CD14-positive monocyte (primary cell): Measurements from ENCODE around the gene UBL5. TPM values are rescaled to one million over a fixed set of nuclear protein-coding genes. Genes with fewer than 3 reads are reported as not detected.

Experiments
- DNase-seq, 3 donors: peaks; one replicate each; pipeline ENCODE4 v3.0.0-alpha.2; 2011 to 2022
- H2AFZ ChIP-seq: 2 replicates; pipeline ENCODE4 v1.6.0; 2012; ENCODE audit warnings: mild to moderate bottlenecking, low read depth, low read length, inconsistent platforms; ENCODE audit not compliant: insufficient read depth, poor library complexity, severe bottlenecking
- H3K27ac ChIP-seq, 2 donors: 1 replicate in 1 of 2; 2 replicates in 1 of 2; pipeline ENCODE4 v1.5.1; 2012 to 2013; ENCODE audit warnings: low read length in 2 of 2, control low read depth in 1 of 2, inconsistent platforms in 1 of 2, low read depth in 1 of 2, mild to moderate bottlenecking in 1 of 2
- H3K27me3 ChIP-seq, 2 donors: one replicate each; pipeline versions ENCODE4 v1.6.0 to v1.6.1; 2011 to 2013; ENCODE audit warnings: low read length in 2 of 2; ENCODE audit not compliant: control insufficient read depth in 2 of 2, insufficient read depth in 2 of 2
- H3K36me3 ChIP-seq, 2 donors: replicated peaks in 1 of 2; 1 replicate in 1 of 2; 2 replicates in 1 of 2; pipeline versions ENCODE4 v1.5.1 to v1.6.1; 2012 to 2013; ENCODE audit warnings: low read length in 2 of 2, control low read depth in 1 of 2, inconsistent platforms in 1 of 2, mild to moderate bottlenecking in 1 of 2; ENCODE audit not compliant: insufficient read depth in 2 of 2, control insufficient read depth in 1 of 2
- H3K4me1 ChIP-seq, 2 donors: 1 replicate in 1 of 2; 2 replicates in 1 of 2; pipeline versions ENCODE4 v1.5.1 to v1.6.1; 2012 to 2013; ENCODE audit warnings: low read length in 2 of 2, control low read depth in 1 of 2, inconsistent platforms in 1 of 2, mild to moderate bottlenecking in 1 of 2, moderate library complexity in 1 of 2; ENCODE audit not compliant: insufficient read depth in 2 of 2, control insufficient read depth in 1 of 2
- H3K4me2 ChIP-seq: replicated peaks from 2 replicates; pipeline ENCODE3; 2012; ENCODE audit warnings: low read length, moderate library complexity, mild to moderate bottlenecking; ENCODE audit not compliant: poor library complexity, severe bottlenecking; ENCODE audit errors: extremely low read depth
- H3K4me3 ChIP-seq, 3 experiments: fragments of 200-600 bp in 1 of 3; sonication (generic) in 1 of 3; replicated peaks in 1 of 3; 1 replicate in 2 of 3; 2 replicates in 1 of 3; pipeline ENCODE4 v1.5.1; 2011 to 2013; ENCODE audit warnings: low read length in 3 of 3, mild to moderate bottlenecking in 3 of 3, control low read depth in 2 of 3, low read depth in 2 of 3, inconsistent platforms in 1 of 3, moderate library complexity in 1 of 3
- H3K79me2 ChIP-seq: 2 replicates; pipeline ENCODE4 v1.6.0; 2012; ENCODE audit warnings: mild to moderate bottlenecking, control low read depth, inconsistent platforms, low read length, moderate library complexity; ENCODE audit not compliant: insufficient read depth
- H3K9ac ChIP-seq: 2 replicates; pipeline ENCODE4 v1.6.0; 2017; ENCODE audit warnings: low read length, mild to moderate bottlenecking; ENCODE audit not compliant: insufficient read depth, poor library complexity, severe bottlenecking
- H3K9me3 ChIP-seq, 2 donors: replicated peaks in 1 of 2; 1 replicate in 1 of 2; 2 replicates in 1 of 2; pipeline versions ENCODE4 v1.5.1 to v1.6.1; 2012 to 2013; ENCODE audit warnings: low read length in 2 of 2, control low read depth in 1 of 2; ENCODE audit not compliant: control insufficient read depth in 1 of 2, insufficient read depth in 1 of 2
- H4K20me1 ChIP-seq: 2 replicates; pipeline ENCODE4 v1.6.0; 2012; ENCODE audit warnings: mild to moderate bottlenecking, low read length, control low read depth, moderate library complexity; ENCODE audit not compliant: insufficient read depth
- H3K27ac Mint-ChIP-seq, 7 donors: one replicate each; pipeline ENCODE4 v1.8.0; 2020; ENCODE audit warnings: mild to moderate bottlenecking in 7 of 7, mixed read lengths in 7 of 7, moderate library complexity in 6 of 7, inconsistent platforms in 2 of 7
- H3K27me3 Mint-ChIP-seq, 3 donors: one replicate each; pipeline ENCODE4 v1.8.0; 2021 to 2022; ENCODE audit warnings: low read depth in 3 of 3, mild to moderate bottlenecking in 3 of 3, mixed read lengths in 3 of 3, moderate library complexity in 3 of 3, inconsistent platforms in 1 of 3
- H3K36me3 Mint-ChIP-seq, 2 donors: one replicate each; pipeline ENCODE4 v1.8.0; 2020; ENCODE audit warnings: mixed read lengths in 2 of 2, inconsistent platforms in 1 of 2, mild to moderate bottlenecking in 1 of 2
- H3K4me1 Mint-ChIP-seq: one replicate; pipeline ENCODE4 v1.8.0; 2020; ENCODE audit warnings: mild to moderate bottlenecking, mixed read lengths
- H3K4me3 Mint-ChIP-seq, 2 donors: one replicate each; pipeline ENCODE4 v1.8.0; 2020; ENCODE audit warnings: mild to moderate bottlenecking in 2 of 2, mixed read lengths in 2 of 2, moderate library complexity in 1 of 2
- H3K9me3 Mint-ChIP-seq, 7 donors: one replicate each; pipeline ENCODE4 v1.8.0; 2020 to 2022; ENCODE audit warnings: mixed read lengths in 7 of 7, mild to moderate bottlenecking in 6 of 7, moderate library complexity in 6 of 7, inconsistent platforms in 2 of 7
- CTCF ChIP-seq: fragments of 200-600 bp; IDR thresholded peaks from one replicate; pipeline ENCODE4 v1.8.0; 2022; ENCODE audit warnings: antibody characterized with exemption, mild to moderate bottlenecking
- WGBS: methylation state at CpG from one replicate; pipeline ENCODE4 v1.1.5; 2013; ENCODE audit warnings: missing lambda C conversion rate; ENCODE audit not compliant: insufficient coverage; 5-methylcytosine and 5-hydroxymethylcytosine counted together
- intact Hi-C, 2 donors: fragments of 100-400 bp; cut with micrococcal nuclease; formaldehyde crosslinking; loops; one replicate each; pipeline versions ENCODE4 v1.15.0 to v1.15.1; 2023
- polyA plus RNA-seq, 3 donors: library from polyadenylated mRNA; depleted of rRNA in 1 of 3; unstranded in 2 of 3; stranded (reverse) in 1 of 3; fragments of 300-500 nt in 2 of 3; fragments of >200 nt in 1 of 3; fragmentation: Illumina TruSeq in 2 of 3; gene quantifications; 1 replicate in 2 of 3; 2 replicates in 1 of 3; pipeline ENCODE4 v1.2.3, GENCODE V29; 2012 to 2021

Gene UBL5
- polyA plus RNA-seq, 3 donors: 713 to 783 (median 728) TPM

- no peak overlapping the region for H3K9ac ChIP-seq
- 89% methylated on average over 12 of the region's 16 CpGs for WGBS
Observed at GRCh38 chr19:9871626-9872338, 44.1 kb downstream of the UBL5 start.

GRCh38 chr19:9872618-9873242, 45.0 kb downstream of the UBL5 start:
- Histone ChIP-seq H3K9me3 (no peaks in the 10 kb centered on the region), H2AFZ (no peak overlapping the region), H3K27me3 (no peaks in the 10 kb centered on the region), H3K9ac (no peak overlapping the region), H3K79me2 (no peaks in the 10 kb centered on the region), H3K4me2 (no peak overlapping the region), H3K27ac (no peak overlapping the region), H3K4me3 (no peak overlapping the region), H3K36me3 (no peaks in the 10 kb centered on the region), H4K20me1 (no peaks in the 10 kb centered on the region), H3K4me1 (no peaks in the 10 kb centered on the region)
- no peak for DNase-seq
- 98% methylated on average over 4 of the region's 8 CpGs for whole genome bisulfite sequencing
- intact Hi-C loops: no loop called here
- Mint-ChIP-seq H3K4me3 (no peak overlapping the region), H3K4me1 (no peaks in the 10 kb centered on the region), H3K27ac (no peak overlapping the region), H3K36me3 (no peaks in the 10 kb centered on the region), H3K27me3 (peaks cover 1 to 11% (median 3%) of the 10 kb centered on the region in 3 donors), H3K9me3 (peaks cover 0 to 2% (median 0%) of the 10 kb centered on the region in 7 donors)
- TF ChIP-seq CTCF: no peak

More at GRCh38 chr19:9871626-9872338, 44.1 kb downstream of the UBL5 start:
- Histone ChIP-seq H2AFZ (no peak overlapping the region), H3K27ac (no peak overlapping the region), H3K4me2 (no peak overlapping the region), H3K79me2 (no peaks in the 10 kb centered on the region), H3K36me3 (no peaks in the 10 kb centered on the region), H3K4me1 (no peaks in the 10 kb centered on the region), H4K20me1 (no peaks in the 10 kb centered on the region), H3K9me3 (no peaks in the 10 kb centered on the region), H3K4me3 (no peak overlapping the region), H3K27me3 (no peaks in the 10 kb centered on the region)
- Mint-ChIP-seq H3K4me1 (no peaks in the 10 kb centered on the region), H3K36me3 (no peaks in the 10 kb centered on the region), H3K27ac (no peak overlapping the region), H3K27me3 (peaks cover 5 to 12% (median 6%) of the 10 kb centered on the region in 3 donors), H3K4me3 (no peak overlapping the region), H3K9me3 (peaks cover 0 to under 1% (median 0%) of the 10 kb centered on the region in 7 donors)
- no peak for TF ChIP-seq CTCF
- DNase-seq: no peak
- intact Hi-C loops: no loop called here
